ENCODE measurements around the gene TSPO.

Gene TSPO

DNA sequence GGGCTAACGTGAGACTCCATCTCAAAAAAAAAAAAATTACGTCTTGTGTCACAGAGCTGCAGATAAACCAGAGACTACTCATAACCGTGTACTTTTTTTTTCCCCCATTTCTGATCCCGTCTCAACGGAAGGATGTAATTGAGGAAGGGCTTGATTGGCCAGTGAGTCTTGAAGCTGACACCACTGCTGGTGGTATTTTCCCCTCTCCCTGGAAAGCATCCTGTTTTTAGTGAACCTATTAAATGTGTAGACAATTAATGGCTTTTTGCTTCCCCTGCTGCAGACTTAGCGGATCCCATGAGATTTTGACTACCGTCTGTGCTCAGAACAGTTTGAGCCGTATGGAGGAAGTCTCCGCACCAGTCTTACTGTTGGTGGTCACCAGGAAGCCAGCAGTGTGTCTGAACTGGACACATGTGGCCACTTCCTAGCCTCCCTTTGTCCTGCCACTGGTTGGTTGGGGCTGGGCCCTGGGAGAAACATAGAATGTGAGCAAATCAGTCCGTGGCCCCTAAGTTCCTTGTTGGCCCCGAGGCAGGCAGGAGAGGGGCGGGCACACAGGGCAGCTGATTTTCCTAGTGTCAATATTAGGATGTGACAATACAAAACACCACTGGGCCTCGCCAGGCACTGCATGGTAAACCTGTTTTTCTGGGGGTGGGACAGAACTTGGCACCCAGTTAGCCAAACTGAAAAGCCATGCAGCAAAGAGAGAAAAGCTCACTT, 37.7 kb upstream of the TSPO start:
- TF ChIP-seq CTCF (IDR thresholded peaks at IDR 0.05) (no peak), ZFX (IDR thresholded peaks at IDR 0.05; ENCODE audit: borderline replicate concordance) (no peak)
- H3K27ac ChIP-seq, result peak overlapping the region; percentile 54

DNA sequence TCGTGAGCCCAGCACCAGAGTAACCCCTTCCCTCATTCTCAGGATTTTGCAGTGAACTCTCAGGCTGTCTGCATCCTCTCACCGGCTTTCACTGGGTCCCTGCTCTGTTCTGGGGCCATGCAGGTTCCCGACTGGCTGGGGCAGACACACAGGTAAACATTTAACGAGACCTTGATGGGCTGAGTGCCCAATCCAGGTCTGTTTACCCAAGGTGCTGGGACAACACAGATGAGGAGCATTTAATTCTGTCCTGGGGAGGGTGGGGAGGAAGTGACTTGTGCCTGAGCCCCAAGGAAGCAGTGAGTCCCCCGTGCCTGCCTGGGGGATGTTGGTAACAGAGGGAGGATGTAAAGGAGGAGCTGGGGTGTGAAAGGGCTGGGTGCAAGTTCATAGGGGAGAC, 36.4 kb upstream of the TSPO start:
- TF ChIP-seq CTCF (IDR thresholded peaks at IDR 0.05) (no peak), ZFX (IDR thresholded peaks at IDR 0.05; ENCODE audit: borderline replicate concordance) (no peak)
- peak overlapping the region; percentile 54 for H3K27ac ChIP-seq

GRCh38 chr22:43116932-43117331, 34.4 kb upstream of the TSPO start:
- TF ChIP-seq CTCF (IDR thresholded peaks at IDR 0.05) (no peak), ZFX (IDR thresholded peaks at IDR 0.05; ENCODE audit: borderline replicate concordance) (no peak)

GRCh38 chr22:43118024-43118849, 33.1 kb upstream of the TSPO start:
- TF ChIP-seq ZFX (IDR thresholded peaks at IDR 0.05; ENCODE audit: borderline replicate concordance) (no peak), CTCF (IDR thresholded peaks at IDR 0.05) (no peak)
- no peak overlapping the region for H3K27ac ChIP-seq

More at GRCh38 chr22:43116932-43117331, 34.4 kb upstream of the TSPO start:
- H3K27ac ChIP-seq, result no peak overlapping the region

- H3K27ac ChIP-seq, result no peak overlapping the region
- no peak for TF ChIP-seq CTCF (IDR thresholded peaks at IDR 0.05)
- TF ChIP-seq ZFX (IDR thresholded peaks at IDR 0.05; ENCODE audit: borderline replicate concordance), result no peak
These were observed 32.4 kb upstream of the TSPO start for GRCh38 chr22:43118953-43119458.

- TF ChIP-seq CTCF (IDR thresholded peaks at IDR 0.05) (no peak), ZFX (IDR thresholded peaks at IDR 0.05; ENCODE audit: borderline replicate concordance) (no peak)
- no peak overlapping the region for H3K27ac ChIP-seq
These were observed 24.7 kb upstream of the TSPO start for GRCh38 chr22:43126501-43127165.

Measured in 22Rv1 (cell line).